Measurements from ENCODE around the gene MPRIP. TPM values are rescaled to one million over a fixed set of nuclear protein-coding genes. Genes with fewer than 3 reads are reported as not detected.

The MPRIP gene
- total RNA-seq, 2 donors from 2014 or later: 147 to 269 TPM

- peak in 1 of 3 donors; percentile 35 for TF ChIP-seq POLR2A (IDR thresholded peaks at IDR 0.05)
- TF ChIP-seq CTCF (IDR thresholded peaks at IDR 0.05): no peak
- Histone ChIP-seq H3K4me1 (peaks cover 56% of the 10 kb centered on the region), H3K4me3 (peak overlapping the region; percentile 24 to 73), H3K9me3 (no peaks in the 10 kb centered on the region), H3K27ac (peak overlapping the region; percentile 64 to 90 (median 84)), H3K36me3 (replicated peaks in 1 of 2; ENCODE audit: insufficient read depth in 1 of 2, low read depth in 2 of 2) (no peaks in the 10 kb centered on the region), H3K27me3 (no peaks in the 10 kb centered on the region)
- peak; percentile 2 for ATAC-seq
- DNase-seq: peak in 1 of 4 donors; percentile 28
- intact Hi-C loops (cut with DNase I): no loop called here
- WGBS, 2 donors: 1% methylated on average over 26 to 37 of the region's 37 CpGs
Measured at GRCh38 chr17:17042851-17043460, 699 bp downstream of the MPRIP start.

- ATAC-seq: no peak
- Histone ChIP-seq H3K4me1 (peaks cover 61% of the 10 kb centered on the region), H3K27ac (peak overlapping the region; percentile 64 to 90 (median 84)), H3K36me3 (replicated peaks in 1 of 2; ENCODE audit: insufficient read depth in 1 of 2, low read depth in 2 of 2) (no peaks in the 10 kb centered on the region), H3K4me3 (peak overlapping the region; percentile 24 to 73), H3K9me3 (no peaks in the 10 kb centered on the region), H3K27me3 (no peaks in the 10 kb centered on the region)
- no peak for TF ChIP-seq POLR2A (IDR thresholded peaks at IDR 0.05)
- TF ChIP-seq CTCF (IDR thresholded peaks at IDR 0.05): no peak
- 2 to 4% methylated on average over 16 to 19 of the region's 19 CpGs for WGBS, 2 donors
- DNase-seq: peak in 1 of 4 donors; percentile 28
- intact Hi-C loops (cut with DNase I): no loop called here
Measured at GRCh38 chr17:17043461-17044271, 1.4 kb downstream of the MPRIP start.

GRCh38 chr17:17044846-17045561, 2.7 kb downstream of the MPRIP start:
- H3K4me3 ChIP-seq: no peak overlapping the region
- 1 to 5% methylated on average over 6 of the region's 6 CpGs for WGBS, 2 donors
- ATAC-seq: no peak

GRCh38 chr17:17048106-17048505, 5.8 kb downstream of the MPRIP start:
- intact Hi-C loops (cut with DNase I): no loop called here
- ATAC-seq (no peak), DNase-seq (peak in 1 of 4 donors; percentile 6)
- Histone ChIP-seq H3K27ac (peak overlapping the region in 3 of 4 donors; percentile 2 to 41 (median 23)), H3K9me3 (no peaks in the 10 kb centered on the region), H3K36me3 (replicated peaks in 1 of 2; ENCODE audit: insufficient read depth in 1 of 2, low read depth in 2 of 2) (no peaks in the 10 kb centered on the region), H3K4me3 (no peak overlapping the region), H3K27me3 (no peaks in the 10 kb centered on the region), H3K4me1 (peaks cover 87% of the 10 kb centered on the region)
- TF ChIP-seq POLR2A (IDR thresholded peaks at IDR 0.05) (no peak), CTCF (IDR thresholded peaks at IDR 0.05) (no peak)
- WGBS, 2 donors: 69 to 74% methylated on average over 6 of the region's 6 CpGs

More at GRCh38 chr17:17044846-17045561, 2.7 kb downstream of the MPRIP start:
- DNase-seq: peak in 1 of 4 donors; percentile 12
- no peaks in the 10 kb centered on the region for H3K36me3 ChIP-seq (replicated peaks in 1 of 2; ENCODE audit: insufficient read depth in 1 of 2, low read depth in 2 of 2)
- intact Hi-C loops (cut with DNase I): no loop called here
- no peaks in the 10 kb centered on the region for H3K27me3 ChIP-seq
- H3K9me3 ChIP-seq: no peaks in the 10 kb centered on the region
- peaks cover 71% of the 10 kb centered on the region for H3K4me1 ChIP-seq
- H3K27ac ChIP-seq: peak overlapping the region in 3 of 4 donors; percentile 79 to 90 (median 88)
- TF ChIP-seq POLR2A (IDR thresholded peaks at IDR 0.05): no peak
- no peak for TF ChIP-seq CTCF (IDR thresholded peaks at IDR 0.05)

Measured in body of pancreas (tissue), 4 donors.